Large intestine (tissue), 3 donors: ENCODE data around the gene MED12L. TPM values are rescaled to one million over a fixed set of nuclear protein-coding genes. Genes with fewer than 3 reads are reported as not detected.
A peak's percentile ranks its signal among the peaks of the same experiment; 100 is the strongest.

Experiments used
- DNase-seq, 2 donors: peaks; one replicate each; pipeline versions ENCODE4 v3.0.0 to v3.0.0-alpha.2; 2013
- H3K27ac ChIP-seq: one replicate; pipeline ENCODE4 v1.5.1; 2013; ENCODE audit warnings: low read length
- H3K27me3 ChIP-seq: 2 replicates; pipeline ENCODE4 v1.6.1; 2013; ENCODE audit warnings: low read length; ENCODE audit not compliant: control insufficient read depth, insufficient read depth
- H3K36me3 ChIP-seq: 2 replicates; pipeline ENCODE4 v1.6.1; 2013; ENCODE audit warnings: low read length; ENCODE audit not compliant: control insufficient read depth, insufficient read depth
- H3K4me1 ChIP-seq: one replicate; pipeline ENCODE4 v1.6.1; 2013; ENCODE audit warnings: low read length; ENCODE audit not compliant: control insufficient read depth, insufficient read depth
- H3K4me3 ChIP-seq: one replicate; pipeline ENCODE4 v1.5.1; 2013; ENCODE audit warnings: low read length
- H3K9me3 ChIP-seq: one replicate; pipeline ENCODE4 v1.6.1; 2013; ENCODE audit warnings: mild to moderate bottlenecking, low read depth, low read length, moderate library complexity; ENCODE audit not compliant: control insufficient read depth
- WGBS: methylation state at CpG from one replicate; pipeline ENCODE4 v1.1.5; 2013; ENCODE audit warnings: low lambda C conversion rate; ENCODE audit not compliant: insufficient coverage; 5-methylcytosine and 5-hydroxymethylcytosine counted together
- polyA plus RNA-seq: library from polyadenylated mRNA; unstranded; fragments of 120-200 nt; gene quantifications from one replicate; pipeline ENCODE4 v1.2.1, GENCODE V29; 2013

Gene MED12L
- polyA plus RNA-seq, 1 donor: 5.4 TPM

DNA sequence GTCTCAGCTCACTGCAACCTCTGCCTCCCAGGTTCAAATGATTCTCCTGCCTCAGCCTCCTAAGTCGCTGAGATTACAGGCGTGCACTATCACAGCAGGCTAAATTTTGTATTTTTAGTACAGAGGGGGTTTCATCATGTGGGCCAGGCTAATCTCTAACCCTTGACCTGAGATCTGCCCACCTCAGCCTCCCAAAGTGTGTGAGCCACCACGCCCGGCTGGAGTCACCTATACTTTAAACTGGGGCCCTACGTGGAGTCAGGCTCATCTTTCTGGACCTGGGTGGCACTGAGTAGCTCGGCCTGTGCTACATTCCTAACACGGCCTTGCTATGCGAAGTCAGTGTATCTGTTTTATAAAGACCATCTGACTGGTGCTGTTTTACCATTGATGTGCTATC, 111.8 kb downstream of the MED12L start:
- Histone ChIP-seq H3K9me3 (no peaks in the 10 kb centered on the region), H3K36me3 (no peaks in the 10 kb centered on the region), H3K4me3 (no peak overlapping the region), H3K27ac (no peak overlapping the region), H3K27me3 (no peaks in the 10 kb centered on the region), H3K4me1 (peaks cover 8% of the 10 kb centered on the region)
- WGBS: no CpG with 5 or more reads among the region's 8 CpGs
- no peak for DNase-seq

DNA sequence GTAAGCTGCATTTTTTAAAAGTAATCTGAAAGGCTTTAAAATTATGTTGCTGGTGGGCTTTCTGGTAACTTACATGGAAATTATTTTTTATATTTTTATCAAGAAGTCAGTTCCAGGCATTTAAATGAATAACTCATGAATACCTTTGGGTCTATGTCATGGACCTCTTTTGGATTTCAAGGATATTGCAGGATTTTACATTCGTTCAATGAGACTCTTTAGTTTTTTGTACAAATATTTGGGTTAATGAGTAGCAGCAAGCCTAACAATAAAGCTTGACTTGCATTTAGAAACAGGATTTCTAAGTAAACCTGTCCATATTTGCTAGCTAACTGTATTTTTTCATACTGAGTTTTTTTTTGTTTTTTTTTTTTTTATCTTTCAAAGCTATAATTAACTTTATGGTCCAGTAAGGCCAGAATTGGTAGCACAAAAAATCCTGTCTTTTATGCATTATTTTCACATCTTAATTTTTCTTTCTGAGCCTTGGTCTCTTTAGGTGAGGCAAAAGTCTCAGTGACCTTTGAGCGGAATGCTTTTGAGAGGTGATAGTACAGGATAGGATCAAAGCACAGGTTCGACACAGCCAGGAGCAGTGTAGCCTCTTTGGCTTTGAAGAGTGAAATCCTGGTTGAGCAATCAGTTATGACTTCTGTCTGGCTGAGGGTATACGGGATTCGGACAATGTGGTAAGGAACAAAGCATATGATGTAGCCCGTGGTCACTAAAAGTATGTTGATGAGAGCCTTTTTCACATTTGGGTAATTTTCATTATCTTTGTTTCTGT, 112.7 kb downstream of the MED12L start:
- Histone ChIP-seq H3K9me3 (no peaks in the 10 kb centered on the region), H3K4me1 (peaks cover 8% of the 10 kb centered on the region), H3K27ac (no peak overlapping the region), H3K4me3 (no peak overlapping the region), H3K36me3 (no peaks in the 10 kb centered on the region), H3K27me3 (no peaks in the 10 kb centered on the region)
- peak; percentile 31 to 68 for DNase-seq
- WGBS: no CpG with 5 or more reads among the region's 6 CpGs

DNA sequence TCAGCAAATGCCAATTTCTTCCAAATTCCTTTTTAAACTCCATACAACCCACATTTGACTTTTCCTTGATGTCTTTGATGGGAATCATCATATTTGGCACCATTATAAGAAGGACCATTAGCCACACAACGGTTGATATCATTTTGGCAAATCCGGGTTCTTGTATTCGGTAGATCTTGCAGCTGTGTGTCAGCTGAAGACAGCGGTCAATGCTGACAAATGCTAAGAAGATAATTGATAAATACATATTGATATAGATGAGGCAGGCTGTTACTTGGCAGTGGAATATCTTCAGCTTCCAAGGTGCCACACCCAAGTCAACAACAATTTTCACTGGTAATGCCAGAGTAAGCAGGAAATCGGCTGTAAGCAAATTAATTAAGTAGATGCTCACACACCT, 113.4 kb downstream of the MED12L start:
- DNase-seq: no peak
- H3K9me3 ChIP-seq: no peaks in the 10 kb centered on the region
- no peak overlapping the region for H3K27ac ChIP-seq
- no peak overlapping the region for H3K4me3 ChIP-seq
- no peaks in the 10 kb centered on the region for H3K36me3 ChIP-seq
- WGBS: no CpG with 5 or more reads among the region's 5 CpGs
- H3K27me3 ChIP-seq: no peaks in the 10 kb centered on the region
- H3K4me1 ChIP-seq: peaks cover 8% of the 10 kb centered on the region

DNA sequence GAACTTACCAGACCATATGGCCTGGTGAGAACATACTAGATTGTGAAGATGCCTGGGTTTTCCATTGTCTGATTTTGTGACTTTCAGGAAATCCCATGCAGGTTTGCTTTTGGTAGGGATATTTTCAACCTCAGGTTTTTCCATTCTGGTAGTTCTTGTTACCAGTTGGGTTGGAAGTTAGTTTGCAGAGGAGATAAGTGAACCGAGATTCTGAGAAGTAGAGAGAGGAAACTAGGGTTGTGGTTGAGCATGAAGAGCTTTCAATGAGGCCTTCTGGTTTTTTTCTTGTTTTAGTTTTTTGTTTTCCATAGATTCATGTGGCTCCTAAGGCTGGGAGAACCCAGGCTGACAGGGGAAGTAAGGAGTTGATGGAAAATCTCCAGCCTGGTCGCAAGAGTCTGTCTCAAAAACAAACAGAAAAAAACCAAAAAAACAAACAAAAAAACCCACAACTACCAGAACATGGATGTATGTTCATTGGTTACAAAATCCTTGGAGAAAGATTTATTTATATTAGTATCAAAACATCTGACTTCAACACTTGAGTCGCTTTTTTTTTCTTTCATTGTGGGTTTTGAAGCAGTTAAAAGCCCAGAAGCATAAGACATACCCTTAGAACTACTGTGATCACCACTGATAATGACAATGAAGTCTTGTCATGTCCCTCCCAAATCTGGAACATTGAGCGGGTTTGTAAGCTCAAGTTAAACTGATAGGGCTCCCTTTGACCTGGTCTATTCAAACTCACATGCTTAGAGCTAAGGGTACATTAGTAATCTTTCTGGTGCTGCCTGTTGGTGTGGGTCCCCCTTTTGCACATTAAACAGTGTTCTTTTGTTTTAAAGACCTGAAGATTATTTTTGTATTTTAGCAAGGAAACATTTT, 114.3 kb downstream of the MED12L start:
- DNase-seq: no peak
- Histone ChIP-seq H3K4me1 (peaks cover 8% of the 10 kb centered on the region), H3K9me3 (no peaks in the 10 kb centered on the region), H3K27me3 (no peaks in the 10 kb centered on the region), H3K36me3 (no peaks in the 10 kb centered on the region), H3K4me3 (no peak overlapping the region), H3K27ac (no peak overlapping the region)
- WGBS: 50% methylated on average over 2 of the region's 4 CpGs

DNA sequence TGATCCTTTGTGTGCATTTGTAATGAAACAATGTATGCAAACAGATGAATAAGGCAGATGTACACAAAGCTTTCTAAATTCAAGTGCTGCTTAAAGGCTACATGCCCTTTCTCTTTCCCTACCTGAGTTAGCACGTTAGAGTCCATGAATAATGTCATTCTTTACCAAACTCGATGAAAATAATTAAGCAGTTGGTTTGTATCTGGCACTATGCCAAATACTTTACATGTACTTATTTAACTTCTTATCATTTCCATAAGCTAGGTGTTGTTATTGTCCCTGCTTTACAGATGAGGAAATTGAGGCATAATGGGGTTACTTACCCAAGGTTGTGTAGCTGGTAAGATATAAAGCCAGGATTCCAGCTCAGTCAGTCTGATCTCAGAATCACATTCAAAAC, 115.1 kb downstream of the MED12L start:
- Histone ChIP-seq H3K4me3 (no peak overlapping the region), H3K36me3 (no peaks in the 10 kb centered on the region), H3K9me3 (no peaks in the 10 kb centered on the region), H3K27ac (no peak overlapping the region), H3K27me3 (no peaks in the 10 kb centered on the region), H3K4me1 (peaks cover 8% of the 10 kb centered on the region)
- no peak for DNase-seq
- WGBS: no CpG with 5 or more reads among the region's 2 CpGs

DNA sequence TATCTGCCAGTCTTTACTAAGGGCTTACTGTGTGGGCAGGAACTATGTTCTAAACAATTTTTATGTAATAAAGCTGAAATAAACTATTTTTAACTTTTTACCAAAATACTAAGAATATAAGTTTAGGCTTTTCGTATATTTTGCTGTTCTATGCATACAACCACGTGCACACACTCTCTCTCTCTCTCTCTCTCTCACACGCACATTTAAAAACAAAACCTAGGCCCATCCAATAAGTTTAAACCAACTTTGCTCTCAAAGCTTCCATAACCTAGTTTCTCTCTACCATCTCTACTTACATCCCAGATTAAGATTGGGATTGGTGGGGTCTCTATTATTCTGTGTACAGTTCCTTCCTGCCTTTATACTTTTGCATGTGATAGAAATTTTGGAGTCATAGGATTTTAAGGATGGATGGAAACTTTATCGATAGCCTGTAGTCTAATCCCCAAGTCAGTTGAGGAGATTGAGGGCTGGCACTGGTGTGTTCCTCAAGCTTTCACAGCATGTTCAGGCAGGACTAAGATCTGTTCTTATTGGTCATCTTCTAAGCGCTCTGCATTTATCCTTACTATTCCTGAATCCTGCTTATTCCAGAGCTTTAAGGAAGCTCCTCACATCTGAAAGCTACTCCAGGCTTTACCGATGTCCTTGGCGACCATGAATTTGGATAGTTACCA, 115.7 kb downstream of the MED12L start:
- Histone ChIP-seq H3K27ac (no peak overlapping the region), H3K27me3 (no peaks in the 10 kb centered on the region)

DNA sequence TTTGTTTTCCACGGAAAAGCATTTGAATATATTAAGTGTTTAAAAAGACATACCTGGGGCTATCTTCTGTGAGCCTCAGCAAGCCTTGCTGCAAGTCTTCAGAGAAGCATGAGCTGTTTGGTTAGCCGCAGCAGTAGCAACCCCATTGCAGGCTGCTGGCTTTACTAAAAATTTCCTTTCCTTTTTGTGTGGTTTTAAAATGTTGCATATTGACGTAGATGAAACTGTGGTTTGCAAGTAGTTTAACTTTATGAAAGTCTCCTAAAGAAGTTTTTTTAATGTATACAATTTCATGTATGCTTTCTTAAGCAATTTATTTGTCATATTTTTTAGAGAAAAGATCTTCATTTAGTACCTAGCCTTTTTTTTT, 117.6 kb downstream of the MED12L start, which contains the start of gene GPR171:
TSS of gene GPR171 (minus strand) at position 166 of the 370 bp plus-strand sequence. CDS start 3,830 bp downstream, outside the sequence.
- H3K4me3 ChIP-seq: no peak within 1 kb of the TSS

More for the DNA sequence above, 115.7 kb downstream of the MED12L start:
- whole genome bisulfite sequencing: 86% methylated on average over 3 of the region's 7 CpGs
- H3K4me3 ChIP-seq: no peak overlapping the region
- H3K36me3 ChIP-seq: no peaks in the 10 kb centered on the region
- peaks cover 8% of the 10 kb centered on the region for H3K4me1 ChIP-seq
- H3K9me3 ChIP-seq: no peaks in the 10 kb centered on the region
- DNase-seq: no peak

DNA sequence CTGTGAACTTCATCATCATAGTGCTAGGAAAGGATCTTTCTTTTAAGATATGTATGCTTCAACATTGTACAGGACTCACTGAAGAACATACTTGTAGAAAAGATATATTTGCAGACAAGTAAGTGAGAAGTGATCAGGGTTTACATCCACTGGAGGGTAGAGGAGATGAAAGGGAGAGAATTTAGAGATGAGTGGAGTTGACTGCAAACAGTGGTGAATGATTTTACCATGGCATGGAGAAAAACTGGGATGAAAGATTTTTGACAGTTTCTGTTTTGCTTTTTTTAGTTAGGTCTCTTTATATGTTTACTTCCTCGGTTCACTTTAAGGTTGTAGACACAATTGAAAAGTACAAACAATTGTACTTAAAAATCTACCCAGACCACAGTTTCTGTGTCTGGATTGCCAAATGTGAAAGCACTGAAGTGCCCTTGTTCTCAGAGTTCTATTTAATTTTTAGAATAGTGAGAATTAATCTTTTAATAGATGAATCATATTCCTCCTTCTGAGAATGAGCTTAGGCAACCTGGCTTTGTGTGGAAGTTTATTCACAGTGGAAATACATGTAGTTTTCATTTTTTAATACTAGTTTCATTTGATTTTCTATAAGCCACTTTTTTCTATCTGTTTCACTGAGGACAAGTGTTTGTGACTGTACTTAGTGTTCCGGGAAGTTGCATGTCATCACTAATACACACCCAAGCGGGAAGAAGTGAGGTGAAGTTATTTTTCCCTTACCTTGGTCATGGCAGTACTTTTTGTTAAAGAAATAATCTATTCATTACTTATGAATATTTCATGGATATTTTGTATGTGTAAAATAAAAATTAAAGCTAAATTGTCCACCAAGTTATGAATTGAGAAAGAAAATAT, 119.3 kb downstream of the MED12L start:
- H3K27ac ChIP-seq: no peak overlapping the region
- DNase-seq: no peak
- H3K9me3 ChIP-seq: no peaks in the 10 kb centered on the region
- 89% methylated on average over 3 of the region's 3 CpGs for WGBS
- H3K4me1 ChIP-seq: peaks cover 6% of the 10 kb centered on the region
- H3K4me3 ChIP-seq: no peak overlapping the region
- H3K36me3 ChIP-seq: no peaks in the 10 kb centered on the region
- H3K27me3 ChIP-seq: no peaks in the 10 kb centered on the region

More for the DNA sequence above, 117.6 kb downstream of the MED12L start, which contains the start of gene GPR171:
- no peak for DNase-seq
- no peaks in the 10 kb centered on the region for H3K36me3 ChIP-seq
- H3K27me3 ChIP-seq: no peaks in the 10 kb centered on the region
- H3K9me3 ChIP-seq: no peaks in the 10 kb centered on the region
- 100% methylated on average over 1 of the region's 3 CpGs for WGBS
- H3K27ac ChIP-seq: no peak within 1 kb of the TSS
- peaks cover 5% of the 10 kb centered on the region for H3K4me1 ChIP-seq

DNA sequence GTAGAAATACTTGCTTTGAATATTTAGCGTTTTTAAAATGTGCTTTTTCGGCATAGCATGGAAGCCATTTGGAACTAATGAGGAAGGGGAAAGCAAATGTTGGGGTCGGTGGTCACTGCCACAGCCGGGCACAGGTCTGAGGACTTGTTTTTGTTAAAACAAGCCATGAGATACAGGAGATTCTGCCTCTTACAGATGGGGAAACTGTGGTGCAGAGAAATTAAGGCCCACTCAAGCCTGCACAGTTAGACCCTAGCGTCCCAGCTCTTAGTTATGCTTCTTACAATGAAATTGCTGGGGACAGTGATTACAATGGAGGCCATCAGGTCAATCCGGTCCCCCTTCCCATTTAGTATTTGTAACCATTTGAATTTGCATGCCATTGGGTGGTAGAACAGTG, 120.0 kb downstream of the MED12L start:
- 80% methylated on average over 1 of the region's 6 CpGs for WGBS
- H3K27ac ChIP-seq: no peak overlapping the region
- H3K4me3 ChIP-seq: no peak overlapping the region

More for the DNA sequence above, 120.0 kb downstream of the MED12L start:
- Histone ChIP-seq H3K27me3 (no peaks in the 10 kb centered on the region), H3K4me1 (peaks cover 13% of the 10 kb centered on the region), H3K36me3 (no peaks in the 10 kb centered on the region), H3K9me3 (no peaks in the 10 kb centered on the region)
- DNase-seq: no peak
